GM19395 (cell line): Measurements from ENCODE around the gene CDCA3.

Experiments
- ATAC-seq: cut with Tn5 transposase; IDR thresholded peaks from one replicate; pipeline ENCODE4 v1.9.1; 2021; ENCODE audit warnings: mild to moderate bottlenecking, moderate library complexity; ENCODE audit not compliant: unreplicated experiment

CDCA3 gene

GRCh38 chr12:6855322-6855721, 4.2 kb upstream of the CDCA3 start:
- ATAC-seq = no peak

- no peak for ATAC-seq
These were observed 3.0 kb upstream of the CDCA3 start for GRCh38 chr12:6854036-6854435.

- no peak for ATAC-seq
These were observed 2.5 kb upstream of the CDCA3 start for GRCh38 chr12:6853626-6854025.

- no peak for ATAC-seq
These were observed 1.7 kb upstream of the CDCA3 start for GRCh38 chr12:6852651-6853354.

- peak; percentile 76 for ATAC-seq
These were observed 1.0 kb upstream of the CDCA3 start, which contains the start of gene USP5 for GRCh38 chr12:6851921-6852650. TSS of gene USP5 (plus strand) at chr12:6852150. CDS start at chr12:6852180, 30 bp downstream.

- ATAC-seq = no peak
These were observed 312 bp downstream of the CDCA3 start for GRCh38 chr12:6850796-6851152.

GRCh38 chr12:6849976-6850560, 1.0 kb downstream of the CDCA3 start:
- no peak for ATAC-seq

GRCh38 chr12:6849427-6849826, 1.7 kb downstream of the CDCA3 start:
- no peak for ATAC-seq

GRCh38 chr12:6847676-6848075, 3.4 kb downstream of the CDCA3 start:
- ATAC-seq = no peak

GRCh38 chr12:6846316-6846869, 4.7 kb downstream of the CDCA3 start:
- ATAC-seq = no peak

GRCh38 chr12:6845395-6845794, 5.7 kb downstream of the CDCA3 start:
- no peak for ATAC-seq

- no peak for ATAC-seq
These were observed 7.8 kb downstream of the CDCA3 start for GRCh38 chr12:6843118-6843902.

- no peak for ATAC-seq
These were observed 9.0 kb downstream of the CDCA3 start for GRCh38 chr12:6842075-6842474.

- no peak for ATAC-seq
These were observed 10.1 kb downstream of the CDCA3 start, which contains the start of gene GNB3 for GRCh38 chr12:6840761-6841515. TSS of gene GNB3 (plus strand) at chr12:6840925. CDS start at chr12:6841288, 363 bp downstream.

GRCh38 chr12:6840330-6840729, 10.8 kb downstream of the CDCA3 start:
- peak; percentile 25 for ATAC-seq

- ATAC-seq = peak; percentile 80
These were observed 11.4 kb downstream of the CDCA3 start for GRCh38 chr12:6839482-6840201.

- no peak for ATAC-seq
These were observed 12.2 kb downstream of the CDCA3 start for GRCh38 chr12:6838854-6839253.

GRCh38 chr12:6837370-6838060, 13.6 kb downstream of the CDCA3 start:
- no peak for ATAC-seq

GRCh38 chr12:6836851-6837250, 14.2 kb downstream of the CDCA3 start:
- ATAC-seq = no peak
